Muscle layer of colon (tissue), 2 donors: ENCODE results near the gene MS4A13.
"Not testable (repeated sequence)": the region's sequence is repeated elsewhere in the genome, so short reads cannot be mapped to it uniquely, and the experiment has no call there.

Experiments used
- H3K27ac ChIP-seq: one replicate; pipeline ENCODE4 v1.7.0; 2013; ENCODE audit warnings: low read depth, mild to moderate bottlenecking, low read length, moderate library complexity
- H3K27me3 ChIP-seq, 2 donors: one replicate each; pipeline ENCODE4 v1.7.0; 2013; ENCODE audit warnings: low read length in 2 of 2, mild to moderate bottlenecking in 2 of 2; ENCODE audit not compliant: insufficient read depth in 2 of 2, control insufficient read depth in 1 of 2
- H3K36me3 ChIP-seq: one replicate; pipeline ENCODE4 v1.7.0; 2013; ENCODE audit warnings: mild to moderate bottlenecking, low read length; ENCODE audit not compliant: insufficient read depth
- H3K4me1 ChIP-seq: one replicate; pipeline ENCODE4 v1.7.0; 2013; ENCODE audit warnings: mild to moderate bottlenecking, low read length; ENCODE audit not compliant: insufficient read depth
- H3K4me3 ChIP-seq, 2 donors: one replicate each; pipeline ENCODE4 v1.7.0; 2013; ENCODE audit warnings: low read length in 2 of 2, low read depth in 1 of 2, mild to moderate bottlenecking in 1 of 2, moderate library complexity in 1 of 2
- H3K9ac ChIP-seq: one replicate; pipeline ENCODE4 v1.7.0; 2013; ENCODE audit warnings: low read length
- H3K9me3 ChIP-seq: one replicate; pipeline ENCODE4 v1.7.0; 2013; ENCODE audit warnings: mild to moderate bottlenecking, low read length
- donor health status: abdominal sarcoma.
- donor health status: Adenocarcinoma of cecum.

MS4A13 gene

DNA sequence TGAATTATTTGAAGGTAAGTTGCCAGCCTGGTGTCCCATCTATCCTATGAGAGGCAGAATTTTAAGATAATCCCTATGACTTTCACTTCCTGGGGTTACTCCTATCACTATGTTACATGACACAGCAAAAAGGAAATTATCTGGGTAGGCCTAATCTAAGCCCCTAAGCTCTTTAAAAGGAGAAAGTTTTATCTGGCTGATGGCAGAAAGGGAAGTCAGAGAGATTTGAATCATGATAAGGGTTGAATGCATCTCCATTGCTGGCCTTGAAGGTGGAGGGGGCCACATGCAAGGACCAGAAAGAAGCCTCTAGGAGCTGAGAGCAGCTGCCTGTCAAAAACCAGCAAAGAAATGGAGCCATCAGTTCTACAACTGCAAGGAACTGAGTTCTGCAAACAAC lies 23.4 kb downstream of the MS4A13 start:
- H3K27ac ChIP-seq, H3K4me1 ChIP-seq, H3K27me3 ChIP-seq, H3K36me3 ChIP-seq, H3K4me3 ChIP-seq, H3K9ac ChIP-seq, H3K9me3 ChIP-seq: not testable (repeated sequence)

DNA sequence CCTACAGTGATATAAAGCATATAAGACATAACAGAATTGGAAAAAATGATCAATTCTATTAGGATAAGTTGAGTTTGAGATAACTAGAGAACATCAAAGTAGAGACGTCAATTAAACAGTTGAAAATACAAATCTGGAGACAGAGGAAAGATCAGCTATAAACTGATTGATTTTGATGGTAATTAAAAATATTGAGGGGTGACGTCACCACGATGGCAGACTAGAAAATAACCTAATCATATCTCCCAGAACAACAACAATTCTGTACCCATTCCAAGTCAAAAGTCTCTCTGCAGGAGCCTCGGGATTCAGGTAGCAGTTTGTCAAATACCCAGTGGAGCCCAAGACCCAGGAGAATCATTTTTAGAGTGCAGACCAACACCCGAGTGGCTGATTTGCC lies 28.9 kb downstream of the MS4A13 start:
- Histone ChIP-seq H3K4me1 (no peaks in the 10 kb centered on the region), H3K36me3 (no peaks in the 10 kb centered on the region), H3K27me3 (no peaks in the 10 kb centered on the region), H3K9ac (no peak overlapping the region), H3K27ac (no peak overlapping the region), H3K4me3 (no peak overlapping the region), H3K9me3 (no peaks in the 10 kb centered on the region)

DNA sequence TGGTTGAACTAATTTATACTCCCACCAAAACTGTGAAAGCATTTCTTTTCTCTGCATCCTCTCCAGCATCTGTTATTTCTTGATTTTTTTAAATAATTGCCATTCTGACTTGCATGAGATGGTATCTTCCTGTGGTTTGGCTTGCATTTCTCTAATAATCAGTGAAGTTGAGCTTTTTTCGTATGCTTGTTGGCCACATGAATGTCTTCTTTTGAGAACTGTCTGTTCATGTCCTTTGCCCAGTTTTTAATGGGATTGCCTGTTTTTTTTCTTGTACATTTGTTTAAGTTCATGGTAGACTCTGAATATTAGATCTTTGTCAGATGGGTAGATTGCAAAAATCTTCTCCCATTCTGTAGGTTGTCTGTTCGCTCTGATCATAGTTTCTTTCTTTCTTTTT lies 46.1 kb downstream of the MS4A13 start:
- H3K9ac ChIP-seq = no peak overlapping the region
- no peak overlapping the region for H3K4me3 ChIP-seq
- H3K27me3 ChIP-seq = no peaks in the 10 kb centered on the region
- H3K36me3 ChIP-seq = no peaks in the 10 kb centered on the region
- no peak overlapping the region for H3K27ac ChIP-seq
- no peaks in the 10 kb centered on the region for H3K9me3 ChIP-seq
- no peaks in the 10 kb centered on the region for H3K4me1 ChIP-seq

DNA sequence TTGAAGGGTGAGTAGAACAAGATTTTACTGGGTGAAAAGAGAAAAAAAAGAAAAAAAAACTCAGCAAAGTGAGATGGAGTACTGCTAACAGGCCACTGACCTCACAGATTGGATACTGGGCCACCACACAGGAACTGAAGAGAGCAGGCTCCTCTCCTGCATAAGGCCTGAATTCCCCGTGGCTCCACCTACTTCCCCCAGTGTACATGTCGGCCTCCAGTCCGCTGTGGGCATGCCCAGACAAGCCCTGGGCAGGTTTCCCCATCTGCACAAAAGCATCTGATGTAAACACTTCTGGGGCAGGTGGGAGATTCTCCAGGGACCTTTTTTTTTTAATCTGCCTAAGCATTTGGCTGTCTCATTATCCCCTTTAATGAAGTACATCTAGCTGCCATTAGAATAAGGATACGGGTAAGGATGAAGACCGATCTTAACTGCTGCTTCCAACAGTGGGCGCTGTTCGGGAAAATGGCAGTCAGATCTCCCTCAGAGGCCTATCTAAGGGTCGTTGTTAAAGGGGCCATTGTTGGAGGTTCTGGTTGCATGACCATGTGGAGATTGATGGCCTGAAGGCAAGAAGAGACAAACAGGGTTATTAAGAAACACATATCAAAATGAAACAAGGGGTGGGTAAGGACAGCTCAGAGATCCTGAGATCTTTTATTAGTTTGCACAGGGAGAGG lies 48.5 kb downstream of the MS4A13 start:
- Histone ChIP-seq H3K4me3 (no peak overlapping the region), H3K36me3 (no peaks in the 10 kb centered on the region), H3K27me3 (no peaks in the 10 kb centered on the region), H3K9ac (no peak overlapping the region), H3K4me1 (no peaks in the 10 kb centered on the region), H3K27ac (no peak overlapping the region), H3K9me3 (no peaks in the 10 kb centered on the region)

DNA sequence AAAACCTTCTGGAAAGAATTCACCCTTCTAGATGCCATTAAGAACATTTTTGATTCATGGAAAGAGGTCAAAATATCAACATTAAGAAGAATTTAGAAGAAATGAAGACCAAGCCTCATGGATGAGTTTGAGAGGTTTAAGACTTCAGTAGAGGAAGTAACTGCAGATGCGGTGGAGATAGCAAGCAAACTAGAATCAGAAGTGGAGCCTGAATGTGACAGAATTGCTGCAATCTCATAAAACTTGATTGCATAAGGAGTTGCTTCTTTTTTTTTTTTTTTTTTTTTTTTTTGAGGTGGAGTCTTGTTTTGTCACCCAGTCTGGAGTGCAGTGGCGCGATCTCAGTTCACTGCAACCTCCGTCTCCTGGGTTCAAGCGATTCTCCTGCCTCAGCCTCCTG lies 51.6 kb downstream of the MS4A13 start:
- no peaks in the 10 kb centered on the region for H3K27me3 ChIP-seq
- no peak overlapping the region for H3K9ac ChIP-seq
- no peaks in the 10 kb centered on the region for H3K9me3 ChIP-seq
- no peak overlapping the region for H3K27ac ChIP-seq
- no peak overlapping the region for H3K4me3 ChIP-seq
- no peaks in the 10 kb centered on the region for H3K4me1 ChIP-seq
- H3K36me3 ChIP-seq = no peaks in the 10 kb centered on the region

DNA sequence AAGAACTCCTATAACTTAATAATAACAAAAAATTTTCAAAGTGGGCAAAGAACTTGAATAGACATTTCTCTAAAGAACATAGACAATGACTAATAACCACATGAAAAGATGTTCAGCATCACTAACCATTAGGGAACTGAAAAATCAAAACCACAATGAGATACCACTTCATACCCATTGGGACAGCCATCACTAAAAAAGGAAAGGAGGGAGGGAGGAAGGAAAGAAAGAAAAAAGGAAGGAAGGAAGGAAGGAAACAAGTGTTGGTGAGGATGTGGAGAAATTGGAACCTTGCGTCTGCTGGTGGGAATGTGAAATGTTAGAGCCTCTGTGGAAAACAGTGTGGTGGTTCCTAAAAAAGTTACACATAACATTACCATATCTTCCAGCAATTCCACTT lies 55.8 kb downstream of the MS4A13 start:
- Histone ChIP-seq H3K9me3 (no peaks in the 10 kb centered on the region), H3K9ac (no peak overlapping the region), H3K4me3 (no peak overlapping the region), H3K36me3 (no peaks in the 10 kb centered on the region), H3K27ac (no peak overlapping the region), H3K4me1 (no peaks in the 10 kb centered on the region), H3K27me3 (no peaks in the 10 kb centered on the region)

DNA sequence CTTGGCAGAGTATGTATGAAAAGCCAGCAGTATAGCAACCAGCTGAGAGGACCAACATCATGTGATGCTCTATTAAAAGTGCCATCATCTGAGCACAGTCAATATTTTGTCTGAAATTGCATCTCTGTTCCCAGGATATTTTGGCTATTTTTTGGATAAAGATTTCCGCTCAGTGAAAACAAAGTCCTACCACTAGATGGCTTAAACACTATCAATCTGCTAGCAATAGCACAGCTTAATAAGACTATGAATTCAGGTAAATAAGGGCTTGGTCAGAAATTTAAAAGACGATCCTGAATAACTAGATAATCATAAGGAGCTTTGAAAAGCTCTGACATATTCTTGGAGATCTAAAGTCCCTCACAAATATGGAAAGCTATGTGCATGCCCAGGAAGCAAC lies 74.4 kb downstream of the MS4A13 start:
- Histone ChIP-seq H3K4me3 (no peak overlapping the region), H3K36me3 (no peaks in the 10 kb centered on the region), H3K4me1 (no peaks in the 10 kb centered on the region), H3K27ac (no peak overlapping the region), H3K27me3 (no peaks in the 10 kb centered on the region), H3K9me3 (no peaks in the 10 kb centered on the region), H3K9ac (no peak overlapping the region)
